GM04503 (cell line): ENCODE results near the gene RTP2.
"Not testable (repeated sequence)": the region's sequence is repeated elsewhere in the genome, so short reads cannot be mapped to it uniquely, and the experiment has no call there.

Experiments
- DNase-seq: peaks from one replicate; pipeline ENCODE4 v3.0.0-alpha.2; 2012; ENCODE audit warnings: low read depth

RTP2 gene

DNA sequence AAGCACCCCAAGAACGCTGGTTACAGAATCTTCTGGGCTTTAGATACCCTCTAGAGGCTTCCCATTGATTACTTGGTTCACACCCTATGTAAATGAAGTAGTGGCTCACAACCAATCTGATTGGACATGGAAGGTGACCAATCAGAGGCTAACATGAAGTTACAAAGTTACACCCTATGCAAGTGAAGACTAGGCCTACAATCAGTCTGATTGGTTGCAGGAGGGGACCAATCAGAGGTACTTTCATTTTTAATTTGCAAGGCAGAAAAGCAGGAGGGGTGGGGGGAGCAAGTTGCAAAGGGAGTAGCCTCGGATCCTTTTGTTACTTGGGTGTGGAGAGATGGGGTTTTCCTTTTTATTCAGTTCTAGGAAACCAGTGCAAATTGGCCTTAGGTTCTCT lies 11.1 kb upstream of the RTP2 start:
- no peak for DNase-seq

DNA sequence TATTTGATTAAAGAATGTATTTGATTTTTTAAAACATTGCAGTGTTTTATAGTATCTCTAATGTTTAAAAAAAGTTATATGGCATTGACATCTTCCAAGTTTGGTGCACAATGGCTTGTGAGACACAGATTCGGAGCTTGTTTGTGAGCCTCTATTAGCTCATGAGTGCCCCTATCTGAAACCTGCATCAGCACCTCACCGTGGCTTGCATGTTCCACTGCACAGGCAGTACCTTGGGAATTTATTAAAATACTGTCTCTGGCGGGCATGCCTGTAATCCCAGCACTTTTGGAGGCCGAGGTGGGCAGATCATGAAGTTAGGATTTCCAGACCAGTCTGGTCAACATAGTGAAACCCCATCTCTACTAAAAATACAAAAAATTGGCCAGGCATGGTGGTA lies 6.8 kb upstream of the RTP2 start:
- no peak for DNase-seq

DNA sequence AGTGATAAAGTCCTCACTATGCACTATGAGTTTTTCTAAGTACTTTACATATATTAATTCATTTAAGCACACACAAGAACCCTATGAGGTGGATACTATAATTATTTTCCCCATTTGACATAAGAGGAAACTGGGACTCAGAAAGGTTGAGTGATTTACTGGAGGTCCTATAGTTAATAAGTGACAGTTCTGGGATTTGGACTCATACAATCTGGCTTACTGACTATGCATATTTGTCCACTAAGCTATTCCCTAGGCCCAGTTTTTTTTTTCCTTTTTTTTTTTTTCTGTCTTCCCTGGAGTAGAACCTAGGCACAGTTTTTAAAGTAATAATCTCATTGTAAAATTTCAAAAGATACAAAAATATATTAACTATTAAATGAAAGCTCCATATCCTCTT lies 6.3 kb upstream of the RTP2 start:
- DNase-seq: no peak

DNA sequence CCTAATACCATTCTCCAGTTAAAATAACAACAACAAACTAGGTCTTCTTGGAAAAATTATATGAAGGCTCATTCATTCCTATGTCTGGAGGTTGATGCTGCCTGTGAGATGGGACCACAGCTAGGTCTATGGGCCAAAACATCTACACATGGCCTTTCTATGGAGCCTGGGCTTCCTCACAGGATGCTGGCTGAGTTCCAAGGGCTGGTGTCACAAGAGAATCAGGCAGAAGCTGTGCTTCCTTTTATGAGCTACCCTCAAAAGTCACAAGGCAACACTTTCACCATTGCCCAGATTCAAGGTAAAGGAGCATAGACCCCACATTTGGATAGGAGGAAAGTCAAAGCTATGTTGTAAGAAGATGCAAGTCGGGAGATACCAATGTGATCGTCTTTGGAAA lies 4.6 kb upstream of the RTP2 start:
- no peak for DNase-seq

DNA sequence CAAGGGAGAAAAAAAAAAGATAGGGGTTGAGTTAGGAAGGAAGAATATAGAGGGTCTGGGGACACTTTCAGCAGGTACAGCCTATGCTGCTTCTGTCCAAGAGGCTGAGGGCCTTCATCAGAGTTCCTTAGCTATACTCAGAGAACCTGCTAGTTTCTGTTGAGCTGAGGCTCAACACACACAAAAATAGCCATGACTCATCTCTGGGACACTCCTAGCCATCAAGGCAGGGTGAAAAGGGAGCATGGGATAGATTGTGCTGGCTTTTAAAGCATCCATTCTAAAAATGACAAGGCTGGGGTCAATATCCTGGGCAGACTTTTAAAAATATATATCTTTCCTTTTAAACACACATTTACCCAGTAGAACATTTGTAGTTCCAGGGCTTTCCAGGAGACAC lies 2.8 kb upstream of the RTP2 start:
- no peak for DNase-seq

DNA sequence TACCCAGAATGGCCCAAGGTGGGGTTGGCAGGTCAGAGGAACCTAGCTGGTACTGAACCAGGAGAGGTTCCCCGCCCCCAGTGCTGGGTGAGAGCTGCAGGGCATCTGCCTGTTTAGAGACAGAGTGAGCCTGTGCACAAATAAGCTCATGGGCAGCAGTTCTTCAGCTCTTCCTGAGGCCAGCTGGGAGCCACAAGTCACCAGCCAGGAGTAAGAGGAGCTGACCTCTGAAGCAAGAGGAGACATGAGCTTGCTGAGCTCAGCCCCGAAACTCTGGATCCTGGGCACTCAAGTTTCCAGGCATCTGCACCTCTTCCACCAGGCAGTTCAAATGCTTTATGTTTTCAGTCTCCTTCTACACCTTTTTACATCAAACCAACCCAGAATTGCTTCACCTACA lies 2.1 kb downstream of the RTP2 start:
- DNase-seq: no peak

DNA sequence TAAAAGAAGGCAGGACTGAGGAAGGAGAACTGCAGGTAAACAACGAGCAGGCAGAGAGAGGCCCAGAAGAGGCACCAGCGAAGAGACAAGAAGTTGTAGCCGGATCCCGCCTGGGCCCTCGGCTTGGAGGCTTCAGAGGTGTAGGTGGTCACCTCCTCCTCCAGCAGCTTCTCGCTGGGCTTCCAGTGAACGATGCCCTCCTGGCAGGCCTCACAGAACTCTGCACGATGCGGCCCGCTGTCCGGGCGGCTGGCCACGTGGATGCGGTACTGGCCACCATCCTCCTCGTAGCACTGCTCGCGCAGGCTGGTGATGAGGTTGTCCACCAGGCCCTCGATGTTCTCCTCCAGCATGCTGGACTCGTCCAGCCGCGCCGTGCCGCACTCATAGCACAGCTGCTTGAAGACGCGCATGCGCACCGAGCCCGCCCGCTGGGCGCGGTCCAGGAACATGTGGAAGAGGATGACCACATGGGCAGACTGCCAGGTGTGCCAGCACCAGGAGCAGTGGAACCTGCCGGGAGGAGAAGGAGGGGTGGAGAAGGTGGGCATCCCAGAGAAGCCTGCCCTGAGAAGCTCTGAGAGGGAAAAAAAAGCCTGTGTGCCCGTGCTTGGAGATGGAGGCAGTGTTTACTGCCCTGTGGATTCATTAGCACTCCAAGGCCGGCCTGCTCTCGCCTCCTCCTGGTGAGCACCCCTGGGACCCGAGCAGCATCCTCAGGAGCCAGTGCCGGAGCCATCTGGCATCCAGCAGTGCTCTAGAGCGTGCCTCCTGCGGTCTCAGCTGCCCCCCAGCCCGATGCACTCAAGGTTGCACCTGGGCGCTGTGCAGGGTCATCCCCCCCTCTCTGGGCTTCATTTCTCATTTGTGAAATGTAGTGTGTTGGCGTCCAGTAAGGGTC lies 3.6 kb downstream of the RTP2 start:
- no peak for DNase-seq

DNA sequence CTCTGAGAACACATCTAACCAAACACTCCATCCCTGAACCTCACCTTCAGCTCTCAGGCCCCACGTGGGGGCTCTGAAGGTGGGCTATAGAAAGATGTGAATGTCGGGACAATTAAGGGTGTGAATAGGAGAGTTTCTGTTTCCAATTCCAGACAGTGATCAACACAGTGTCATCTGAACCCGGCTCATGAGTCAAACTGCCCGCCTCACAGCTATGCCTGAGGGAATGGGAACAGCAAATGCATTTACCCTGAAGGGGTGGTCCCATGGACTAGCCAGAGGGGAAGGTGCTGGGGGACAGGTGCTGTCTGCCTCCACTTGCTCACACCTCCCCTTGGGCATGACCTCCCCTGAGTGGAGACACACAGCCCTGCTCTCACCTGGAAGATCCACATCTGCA lies 6.3 kb downstream of the RTP2 start:
- no peak for DNase-seq

DNA sequence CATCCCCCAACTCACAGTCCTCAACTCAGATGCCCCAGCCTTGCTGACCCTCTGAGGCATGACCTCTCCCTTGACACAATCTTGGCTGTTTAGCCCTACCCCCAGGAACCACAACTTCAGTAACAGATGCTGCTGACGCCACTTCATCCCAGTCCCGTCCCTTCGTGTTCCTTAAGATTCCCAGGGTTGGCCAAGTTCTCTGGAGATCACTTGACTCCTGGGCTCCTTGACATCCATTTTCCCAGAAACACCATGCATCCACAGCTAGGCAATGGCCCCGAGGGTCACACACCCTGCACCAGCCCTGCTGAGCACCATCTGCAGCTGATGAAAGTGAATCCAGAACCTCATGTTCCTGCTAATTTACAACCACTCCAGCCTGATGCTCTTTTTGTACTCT lies 6.9 kb downstream of the RTP2 start:
- DNase-seq: no peak

DNA sequence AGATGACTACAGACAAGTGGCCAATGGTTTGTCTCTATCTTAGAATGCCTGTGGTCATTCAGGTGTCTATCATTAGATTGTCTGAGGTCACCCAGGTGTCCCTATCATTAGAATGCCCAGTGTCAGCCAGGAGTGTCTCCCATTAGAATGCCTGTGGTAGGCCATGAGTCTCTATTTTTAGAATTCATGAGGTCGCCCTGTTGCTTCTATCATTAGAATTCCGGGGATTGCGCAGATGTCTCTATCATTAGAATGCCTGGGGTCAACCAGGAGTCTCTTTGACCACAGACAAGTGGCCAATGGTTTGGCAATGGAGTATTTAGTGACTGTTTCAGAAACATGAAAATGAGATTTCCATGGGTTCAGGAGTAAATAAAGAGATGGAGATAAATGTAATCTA lies 7.6 kb downstream of the RTP2 start:
- no peak for DNase-seq

DNA sequence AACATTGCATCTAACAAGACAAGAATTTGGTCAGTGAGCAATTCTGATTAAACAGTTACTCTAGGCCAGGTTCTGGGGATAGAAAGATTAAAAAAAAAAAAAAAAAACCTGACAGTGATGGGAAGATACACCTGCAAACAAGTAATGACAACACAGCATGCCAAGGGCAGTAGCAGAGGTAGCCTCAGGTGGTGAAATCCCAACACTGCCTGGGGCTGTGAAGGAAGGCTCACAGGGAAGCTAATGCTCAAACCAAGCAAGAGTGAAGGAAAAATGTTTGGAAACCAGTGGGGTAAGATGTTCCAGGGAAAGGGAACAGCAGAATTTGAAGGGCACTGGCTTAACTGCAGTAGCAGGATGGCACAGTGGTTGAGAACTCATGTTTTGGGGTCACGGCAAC lies 8.9 kb downstream of the RTP2 start:
- no peak for DNase-seq

DNA sequence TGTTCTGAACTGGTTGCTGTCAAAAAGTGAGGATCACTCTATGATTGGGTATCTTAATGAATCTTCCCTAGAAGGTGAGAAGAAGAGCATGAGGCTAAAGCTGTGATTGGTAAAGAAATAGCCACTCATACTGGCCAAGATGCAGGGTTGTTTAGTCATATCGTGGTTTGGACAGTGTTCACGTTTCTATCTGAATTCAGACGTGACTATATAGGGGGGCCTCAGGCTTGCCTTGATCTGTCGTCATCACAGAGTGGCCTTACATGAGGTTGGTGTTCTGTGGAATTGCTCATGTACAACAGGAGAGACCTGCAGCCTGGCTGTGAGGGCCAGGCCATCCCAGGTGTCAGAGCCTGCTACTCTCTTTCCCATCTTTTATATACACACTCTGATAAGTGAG lies 12.4 kb downstream of the RTP2 start:
- no peak for DNase-seq

DNA sequence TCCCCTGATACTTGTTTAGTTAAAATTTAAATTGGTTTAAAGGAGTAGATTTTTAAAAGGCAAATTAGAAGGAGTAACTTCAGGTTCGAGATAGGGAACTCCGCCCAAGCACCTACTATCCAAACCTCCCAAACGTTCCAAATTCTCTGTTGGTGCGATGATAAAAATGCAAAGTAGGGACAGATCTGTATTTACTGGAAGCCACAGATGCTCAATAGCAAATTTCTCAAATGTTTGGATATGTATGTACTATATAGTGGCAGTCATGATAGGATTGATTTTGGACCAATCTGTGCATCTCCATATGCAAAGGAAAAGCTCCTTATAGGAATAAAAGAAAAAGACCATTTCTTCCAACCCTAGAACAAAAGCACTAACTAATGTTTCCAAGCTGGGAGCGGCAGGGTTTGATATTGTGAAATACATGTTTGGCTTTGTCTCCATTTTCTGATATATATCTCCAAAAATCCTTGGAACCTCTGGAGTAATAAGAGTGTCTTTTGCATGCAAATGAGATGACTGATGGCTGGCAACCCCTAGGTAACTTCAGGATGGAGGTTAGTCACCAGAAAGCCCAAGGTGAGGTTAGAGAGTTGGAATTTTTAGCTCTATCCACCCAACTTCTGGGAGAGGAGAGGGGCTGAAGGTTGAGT lies 15.6 kb downstream of the RTP2 start:
- DNase-seq: no peak

DNA sequence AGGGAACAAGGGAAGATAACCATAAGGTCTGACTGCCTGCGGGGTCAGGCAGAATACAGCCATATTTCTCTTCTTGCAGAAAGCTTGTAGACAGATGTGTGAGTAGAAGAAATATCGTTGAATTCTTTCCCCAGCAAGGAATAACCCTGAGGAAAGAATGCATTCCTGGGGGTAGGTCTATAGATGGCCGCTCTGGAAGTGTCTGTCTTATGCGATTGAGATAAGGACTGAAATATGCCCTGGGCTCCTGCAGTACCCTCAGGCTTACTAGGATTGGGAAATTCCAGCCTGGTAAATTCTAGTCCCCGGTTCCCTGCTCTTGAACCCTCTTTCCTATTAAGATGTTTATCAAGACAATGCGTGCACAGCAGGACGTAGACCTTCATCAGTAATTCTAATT lies 16.4 kb downstream of the RTP2 start:
- no peak for DNase-seq

DNA sequence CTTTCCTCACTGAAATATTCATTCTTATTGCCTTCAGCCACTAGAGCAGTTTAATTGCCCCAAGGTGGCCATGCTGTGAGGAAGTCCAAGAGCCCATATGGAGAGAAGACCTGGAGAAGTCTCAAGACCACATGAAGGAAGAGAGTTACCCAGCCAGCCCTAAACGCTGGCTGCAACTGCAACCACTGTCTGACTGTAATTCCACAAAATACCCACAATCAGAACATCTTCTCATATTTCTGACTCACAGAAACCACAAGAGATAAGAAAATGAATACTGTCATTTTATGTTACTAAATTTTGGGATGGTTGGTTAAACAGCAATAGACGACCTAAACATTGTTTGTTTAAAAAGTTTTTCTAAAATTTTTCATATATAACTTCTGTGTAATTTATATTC lies 17.5 kb downstream of the RTP2 start:
- no peak for DNase-seq

DNA sequence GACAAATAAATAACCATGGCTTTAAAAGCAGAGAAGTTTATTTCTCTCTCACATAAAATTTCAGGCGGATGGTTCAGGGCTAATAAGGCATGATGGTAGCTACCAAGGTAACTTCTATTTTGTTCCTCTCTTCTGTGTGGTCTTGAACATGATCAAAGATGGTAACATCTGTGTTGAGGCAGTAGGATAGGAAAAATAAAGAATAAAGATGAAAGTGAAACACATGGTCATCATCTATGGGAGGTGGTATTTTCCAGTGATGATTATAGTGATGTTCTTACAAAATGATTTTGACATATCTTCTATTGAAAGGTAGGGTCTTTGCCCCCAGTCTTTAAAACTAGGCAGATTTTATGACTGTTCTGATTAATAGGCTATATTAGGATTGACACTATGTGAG lies 17.9 kb downstream of the RTP2 start:
- no peak for DNase-seq

DNA sequence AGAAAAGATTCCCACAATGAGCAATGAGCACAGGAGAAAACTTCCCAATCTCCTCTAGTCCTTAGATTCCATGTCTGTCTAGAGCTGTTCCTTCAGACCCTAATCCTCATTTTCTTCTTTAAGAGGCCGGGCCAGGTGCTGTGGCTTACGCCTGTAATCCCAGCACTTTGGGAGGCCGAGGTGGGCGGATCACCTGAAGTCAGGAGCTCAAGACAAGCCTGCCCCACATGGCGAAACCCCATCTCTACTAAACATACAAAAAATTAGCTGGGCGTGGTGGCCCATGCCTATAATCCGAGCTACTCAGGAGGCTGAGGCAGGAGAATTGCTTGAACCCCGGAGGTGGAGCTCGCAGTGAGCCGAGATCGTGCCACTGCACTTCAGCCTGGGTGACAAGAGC lies 20.6 kb downstream of the RTP2 start:
- not testable (repeated sequence) for DNase-seq

DNA sequence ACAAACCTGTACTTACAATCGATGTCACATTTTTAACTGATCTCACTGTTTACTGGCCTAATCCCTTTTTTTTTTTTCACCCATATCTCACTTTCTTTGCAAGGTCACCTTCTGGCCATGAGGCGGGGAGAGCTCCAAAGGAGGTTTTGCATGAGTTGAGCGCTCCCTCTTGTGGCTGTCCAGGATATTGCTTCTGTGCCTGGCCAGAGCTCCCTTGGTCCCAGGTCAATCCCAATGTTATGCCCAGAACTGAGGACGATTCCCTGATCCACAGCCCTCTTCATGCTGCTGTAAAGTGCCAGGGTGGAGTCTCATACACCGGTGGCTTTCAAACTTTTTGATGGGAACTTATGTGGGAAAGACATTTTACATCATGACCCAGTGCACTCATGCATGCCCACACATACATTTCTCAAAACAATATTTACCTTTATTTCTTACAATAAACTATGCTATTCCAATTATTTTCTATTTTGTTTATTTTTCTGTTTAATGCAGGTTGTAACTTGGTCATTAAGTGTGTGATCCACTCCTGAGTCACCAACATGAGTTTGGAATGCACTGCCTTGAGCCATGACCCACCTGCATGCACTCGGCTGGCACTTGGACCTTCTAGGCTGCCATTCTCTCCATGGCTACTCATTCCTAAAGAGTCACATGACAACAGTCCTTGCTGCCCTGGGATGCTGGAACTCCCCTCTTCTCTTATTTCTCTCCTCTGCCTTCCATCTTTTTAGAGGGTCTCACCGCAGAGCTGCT lies 22.5 kb downstream of the RTP2 start:
- DNase-seq: no peak

DNA sequence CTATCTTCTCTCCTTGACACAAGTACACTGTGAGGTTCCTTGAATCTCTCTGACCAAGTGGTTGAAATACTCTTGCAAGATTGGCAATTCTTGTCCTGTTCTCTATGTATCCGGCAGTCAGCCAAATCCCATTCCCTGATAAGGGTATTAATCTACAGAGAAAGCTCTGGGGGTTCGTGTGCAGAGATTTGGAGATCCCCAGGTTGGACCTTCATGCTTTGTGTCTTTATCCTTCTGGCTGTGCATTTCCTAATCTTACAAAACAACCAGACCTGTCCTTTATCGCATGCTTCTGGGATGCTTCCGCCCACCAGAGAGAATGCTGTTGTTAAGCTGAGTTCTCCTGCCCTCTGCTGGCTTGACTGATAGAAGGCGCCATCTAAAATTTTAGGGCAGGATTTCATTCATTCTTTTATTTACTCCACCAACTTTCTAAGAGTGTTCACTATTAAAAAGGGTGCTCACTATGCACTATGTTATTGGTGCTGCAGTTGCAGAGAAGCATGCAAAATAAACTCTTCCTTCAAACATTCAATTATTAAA lies 23.6 kb downstream of the RTP2 start:
- DNase-seq: no peak

DNA sequence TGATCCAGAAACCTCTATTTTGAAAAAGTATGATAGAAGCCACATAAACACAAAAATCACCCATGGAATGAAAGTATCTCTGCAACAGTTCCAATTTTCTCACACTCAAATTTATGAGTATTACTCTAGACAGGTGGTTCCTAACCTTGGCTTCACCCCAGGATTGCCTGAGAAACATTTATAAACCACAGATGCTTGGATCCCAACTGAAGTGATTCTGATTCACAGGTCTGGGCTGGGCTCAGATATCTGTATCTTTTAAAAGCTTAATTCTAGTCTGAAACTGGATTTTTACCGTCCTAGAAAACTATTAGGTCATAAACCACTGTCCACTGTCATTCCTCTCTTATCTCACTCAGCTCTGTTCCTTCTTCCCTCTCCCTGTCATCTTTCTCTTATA lies 24.8 kb downstream of the RTP2 start:
- DNase-seq: no peak

DNA sequence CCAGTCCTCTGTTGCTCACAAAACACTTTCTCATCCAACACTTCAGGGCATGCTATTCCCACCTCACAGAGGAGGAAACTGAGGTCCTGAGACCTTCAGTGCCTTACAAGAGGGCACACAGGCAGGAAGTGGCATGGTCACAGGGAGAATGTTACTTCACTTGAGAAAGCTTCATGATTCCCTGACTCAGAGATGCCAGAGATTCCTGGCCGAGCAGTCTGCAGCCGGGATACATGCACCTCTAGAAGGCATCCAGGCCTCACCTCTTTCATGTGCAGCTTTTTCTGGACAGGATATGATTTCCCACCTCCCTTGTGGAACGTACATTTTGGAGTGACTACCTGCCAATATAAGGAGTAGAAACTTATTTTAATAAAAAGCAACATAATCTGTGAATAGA lies 29.3 kb downstream of the RTP2 start:
- DNase-seq: no peak

DNA sequence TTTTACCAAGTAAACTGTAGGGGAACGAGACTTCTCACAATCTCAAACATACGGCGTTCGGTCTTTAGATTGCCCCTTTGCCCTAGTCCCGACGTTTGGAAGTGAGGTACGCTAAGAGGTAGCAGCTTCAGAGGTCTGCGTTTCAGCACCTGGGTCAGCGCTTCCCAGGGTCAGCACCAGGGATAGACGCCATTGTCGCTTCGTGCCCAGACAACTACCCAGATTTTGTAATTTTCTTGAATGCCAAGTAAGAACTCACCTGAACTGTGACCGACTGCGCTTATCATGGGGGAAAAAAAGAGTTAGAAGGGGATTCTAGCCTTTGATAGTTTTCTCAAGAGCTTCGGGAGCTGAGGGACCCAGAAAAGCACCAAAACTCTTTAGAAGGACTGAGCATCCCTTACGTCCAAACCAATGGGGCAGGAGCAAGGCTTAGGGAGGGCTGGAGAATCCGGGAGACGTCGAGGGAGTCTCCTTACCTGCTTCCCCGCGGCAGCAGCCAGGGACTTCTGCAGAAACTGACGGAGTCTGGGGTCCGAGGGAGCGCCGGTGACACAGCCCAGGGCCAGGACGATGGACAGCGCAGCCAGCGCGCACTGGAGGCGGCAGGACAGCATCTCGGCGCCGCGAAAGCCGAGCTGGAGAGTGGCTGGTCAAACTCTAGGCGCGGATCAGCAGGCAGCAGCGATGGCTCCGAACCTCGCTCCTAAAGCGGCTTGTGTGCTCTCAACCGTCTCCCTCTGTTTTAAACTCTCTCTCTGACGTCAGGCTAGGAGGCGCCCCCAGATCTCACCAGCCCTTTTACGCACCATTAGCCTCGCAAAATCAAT lies 32.5 kb downstream of the RTP2 start, which contains the start of gene SST:
Gene SST, minus strand, starts transcription at position 720 of the 830 bp plus-strand sequence. Its CDS starts 103 bp downstream, at position 617.
- DNase-seq: no peak
